ENCODE results near the gene MYRF. TPM values are rescaled to one million over a fixed set of nuclear protein-coding genes. Genes with fewer than 3 reads are reported as not detected.

Gene MYRF
- total and polyA plus RNA-seq, 2 donors: 0.09 to 0.62 TPM

- no peak overlapping the region for H3K27ac ChIP-seq (ENCODE audit: low read depth in 1 of 2, low read length in 1 of 2)
- H3K4me1 ChIP-seq (ENCODE audit: control insufficient read depth in 2 of 2, insufficient read depth in 2 of 2, low read length in 2 of 2): no peaks in the 10 kb centered on the region
- H3K4me3 ChIP-seq (ENCODE audit: low read length in 2 of 2): no peak overlapping the region
- 27% methylated on average over 13 of the region's 13 CpGs for WGBS
- H3K27me3 ChIP-seq (ENCODE audit: control insufficient read depth in 2 of 2, insufficient read depth in 1 of 2, low read length in 1 of 2): no peaks in the 10 kb centered on the region
- no peaks in the 10 kb centered on the region for H3K9me3 ChIP-seq (ENCODE audit: control insufficient read depth in 2 of 2, insufficient read depth in 1 of 2, low read length in 1 of 2)
- peak; percentile 57 to 91 (median 73) for DNase-seq (ENCODE audit: low read depth in 6 of 9, low spot score in 9 of 9)
- H3K36me3 ChIP-seq (ENCODE audit: control insufficient read depth in 2 of 2, insufficient read depth in 2 of 2, low read length in 1 of 2): no peaks in the 10 kb centered on the region
Measured at GRCh38 chr11:61733120-61733978, 19.1 kb upstream of the MYRF start.

GRCh38 chr11:61734767-61735166 is 17.7 kb upstream of the MYRF start:
- Histone ChIP-seq H3K4me1 (ENCODE audit: control insufficient read depth in 2 of 2, insufficient read depth in 2 of 2, low read length in 2 of 2) (no peaks in the 10 kb centered on the region), H3K27me3 (ENCODE audit: control insufficient read depth in 2 of 2, insufficient read depth in 1 of 2, low read length in 1 of 2) (no peaks in the 10 kb centered on the region), H3K27ac (ENCODE audit: low read depth in 1 of 2, low read length in 1 of 2) (no peak overlapping the region), H3K9me3 (ENCODE audit: control insufficient read depth in 2 of 2, insufficient read depth in 1 of 2, low read length in 1 of 2) (no peaks in the 10 kb centered on the region), H3K36me3 (ENCODE audit: control insufficient read depth in 2 of 2, insufficient read depth in 2 of 2, low read length in 1 of 2) (no peaks in the 10 kb centered on the region), H3K4me3 (ENCODE audit: low read length in 2 of 2) (no peak overlapping the region)
- WGBS: 97% methylated on average over 14 of the region's 14 CpGs
- no peak for DNase-seq (ENCODE audit: low read depth in 6 of 9, low spot score in 9 of 9)

- DNase-seq (ENCODE audit: low read depth in 6 of 9, low spot score in 9 of 9): no peak
- Histone ChIP-seq H3K27me3 (ENCODE audit: control insufficient read depth in 2 of 2, insufficient read depth in 1 of 2, low read length in 1 of 2) (no peaks in the 10 kb centered on the region), H3K9me3 (ENCODE audit: control insufficient read depth in 2 of 2, insufficient read depth in 1 of 2, low read length in 1 of 2) (no peaks in the 10 kb centered on the region), H3K4me1 (ENCODE audit: control insufficient read depth in 2 of 2, insufficient read depth in 2 of 2, low read length in 2 of 2) (no peaks in the 10 kb centered on the region), H3K36me3 (ENCODE audit: control insufficient read depth in 2 of 2, insufficient read depth in 2 of 2, low read length in 1 of 2) (no peaks in the 10 kb centered on the region), H3K27ac (ENCODE audit: low read depth in 1 of 2, low read length in 1 of 2) (no peak overlapping the region), H3K4me3 (ENCODE audit: low read length in 2 of 2) (no peak overlapping the region)
- WGBS: 95% methylated on average over 17 of the region's 17 CpGs
Measured at GRCh38 chr11:61735391-61735790, 17.0 kb upstream of the MYRF start.

- Histone ChIP-seq H3K27ac (ENCODE audit: low read depth in 1 of 2, low read length in 1 of 2) (no peak overlapping the region), H3K4me1 (ENCODE audit: control insufficient read depth in 2 of 2, insufficient read depth in 2 of 2, low read length in 2 of 2) (no peaks in the 10 kb centered on the region), H3K4me3 (ENCODE audit: low read length in 2 of 2) (no peak overlapping the region), H3K36me3 (ENCODE audit: control insufficient read depth in 2 of 2, insufficient read depth in 2 of 2, low read length in 1 of 2) (no peaks in the 10 kb centered on the region), H3K9me3 (ENCODE audit: control insufficient read depth in 2 of 2, insufficient read depth in 1 of 2, low read length in 1 of 2) (no peaks in the 10 kb centered on the region), H3K27me3 (ENCODE audit: control insufficient read depth in 2 of 2, insufficient read depth in 1 of 2, low read length in 1 of 2) (no peaks in the 10 kb centered on the region)
- 88% methylated on average over 5 of the region's 5 CpGs for WGBS
- no peak for DNase-seq (ENCODE audit: low read depth in 6 of 9, low spot score in 9 of 9)
Measured at GRCh38 chr11:61736310-61736709, 16.1 kb upstream of the MYRF start.

GRCh38 chr11:61737131-61737530 is 15.3 kb upstream of the MYRF start:
- Histone ChIP-seq H3K27ac (ENCODE audit: low read depth in 1 of 2, low read length in 1 of 2) (no peak overlapping the region), H3K27me3 (ENCODE audit: control insufficient read depth in 2 of 2, insufficient read depth in 1 of 2, low read length in 1 of 2) (no peaks in the 10 kb centered on the region), H3K36me3 (ENCODE audit: control insufficient read depth in 2 of 2, insufficient read depth in 2 of 2, low read length in 1 of 2) (no peaks in the 10 kb centered on the region), H3K4me3 (ENCODE audit: low read length in 2 of 2) (no peak overlapping the region), H3K9me3 (ENCODE audit: control insufficient read depth in 2 of 2, insufficient read depth in 1 of 2, low read length in 1 of 2) (no peaks in the 10 kb centered on the region), H3K4me1 (ENCODE audit: control insufficient read depth in 2 of 2, insufficient read depth in 2 of 2, low read length in 2 of 2) (no peaks in the 10 kb centered on the region)
- WGBS: 91% methylated on average over 12 of the region's 12 CpGs
- no peak for DNase-seq (ENCODE audit: low read depth in 6 of 9, low spot score in 9 of 9)

- H3K27me3 ChIP-seq (ENCODE audit: control insufficient read depth in 2 of 2, insufficient read depth in 1 of 2, low read length in 1 of 2): no peaks in the 10 kb centered on the region
- H3K36me3 ChIP-seq (ENCODE audit: control insufficient read depth in 2 of 2, insufficient read depth in 2 of 2, low read length in 1 of 2): no peaks in the 10 kb centered on the region
- 92% methylated on average over 23 of the region's 23 CpGs for WGBS
- no peak overlapping the region for H3K4me3 ChIP-seq (ENCODE audit: low read length in 2 of 2)
- H3K27ac ChIP-seq (ENCODE audit: low read depth in 1 of 2, low read length in 1 of 2): no peak overlapping the region
- H3K4me1 ChIP-seq (ENCODE audit: control insufficient read depth in 2 of 2, insufficient read depth in 2 of 2, low read length in 2 of 2): no peaks in the 10 kb centered on the region
- DNase-seq (ENCODE audit: low read depth in 6 of 9, low spot score in 9 of 9): no peak
- H3K9me3 ChIP-seq (ENCODE audit: control insufficient read depth in 2 of 2, insufficient read depth in 1 of 2, low read length in 1 of 2): no peaks in the 10 kb centered on the region
Measured at GRCh38 chr11:61737636-61738386, 14.6 kb upstream of the MYRF start.

GRCh38 chr11:61738776-61739175 is 13.7 kb upstream of the MYRF start:
- H3K4me3 ChIP-seq (ENCODE audit: low read length in 2 of 2): no peak overlapping the region
- H3K9me3 ChIP-seq (ENCODE audit: control insufficient read depth in 2 of 2, insufficient read depth in 1 of 2, low read length in 1 of 2): no peaks in the 10 kb centered on the region
- H3K36me3 ChIP-seq (ENCODE audit: control insufficient read depth in 2 of 2, insufficient read depth in 2 of 2, low read length in 1 of 2): no peaks in the 10 kb centered on the region
- H3K4me1 ChIP-seq (ENCODE audit: control insufficient read depth in 2 of 2, insufficient read depth in 2 of 2, low read length in 2 of 2): no peaks in the 10 kb centered on the region
- H3K27me3 ChIP-seq (ENCODE audit: control insufficient read depth in 2 of 2, insufficient read depth in 1 of 2, low read length in 1 of 2): no peaks in the 10 kb centered on the region
- WGBS: over 99% methylated on average over 7 of the region's 7 CpGs
- DNase-seq (ENCODE audit: low read depth in 6 of 9, low spot score in 9 of 9): no peak
- H3K27ac ChIP-seq (ENCODE audit: low read depth in 1 of 2, low read length in 1 of 2): no peak overlapping the region

GRCh38 chr11:61739413-61739812 is 13.0 kb upstream of the MYRF start:
- no peaks in the 10 kb centered on the region for H3K4me1 ChIP-seq (ENCODE audit: control insufficient read depth in 2 of 2, insufficient read depth in 2 of 2, low read length in 2 of 2)
- H3K36me3 ChIP-seq (ENCODE audit: control insufficient read depth in 2 of 2, insufficient read depth in 2 of 2, low read length in 1 of 2): no peaks in the 10 kb centered on the region
- H3K9me3 ChIP-seq (ENCODE audit: control insufficient read depth in 2 of 2, insufficient read depth in 1 of 2, low read length in 1 of 2): no peaks in the 10 kb centered on the region
- WGBS: 97% methylated on average over 15 of the region's 15 CpGs
- DNase-seq (ENCODE audit: low read depth in 6 of 9, low spot score in 9 of 9): no peak
- no peak overlapping the region for H3K4me3 ChIP-seq (ENCODE audit: low read length in 2 of 2)
- no peaks in the 10 kb centered on the region for H3K27me3 ChIP-seq (ENCODE audit: control insufficient read depth in 2 of 2, insufficient read depth in 1 of 2, low read length in 1 of 2)
- H3K27ac ChIP-seq (ENCODE audit: low read depth in 1 of 2, low read length in 1 of 2): no peak overlapping the region

- Histone ChIP-seq H3K4me1 (ENCODE audit: control insufficient read depth in 2 of 2, insufficient read depth in 2 of 2, low read length in 2 of 2) (no peaks in the 10 kb centered on the region), H3K36me3 (ENCODE audit: control insufficient read depth in 2 of 2, insufficient read depth in 2 of 2, low read length in 1 of 2) (no peaks in the 10 kb centered on the region), H3K9me3 (ENCODE audit: control insufficient read depth in 2 of 2, insufficient read depth in 1 of 2, low read length in 1 of 2) (no peaks in the 10 kb centered on the region), H3K27ac (ENCODE audit: low read depth in 1 of 2, low read length in 1 of 2) (no peak overlapping the region), H3K4me3 (ENCODE audit: low read length in 2 of 2) (no peak overlapping the region), H3K27me3 (ENCODE audit: control insufficient read depth in 2 of 2, insufficient read depth in 1 of 2, low read length in 1 of 2) (no peaks in the 10 kb centered on the region)
- DNase-seq (ENCODE audit: low read depth in 6 of 9, low spot score in 9 of 9): no peak
- WGBS: 75% methylated on average over 7 of the region's 7 CpGs
Measured at GRCh38 chr11:61739966-61740365, 12.5 kb upstream of the MYRF start.
